Ishikawa (cell line): ENCODE results near the gene ATP2C2.

ENCODE experiments used
- CEBPB ChIP-seq: IDR thresholded peaks from 2 replicates; pipeline ENCODE4 v1.6.1; 2012
- EP300 ChIP-seq: IDR thresholded peaks from 2 replicates; pipeline ENCODE4 v1.6.1; 2012; ENCODE audit warnings: borderline replicate concordance
- RAD21 ChIP-seq: IDR thresholded peaks from 2 replicates; pipeline ENCODE4 v1.6.1; 2012; ENCODE audit warnings: low read depth
- TAF1 ChIP-seq: IDR thresholded peaks from 2 replicates; pipeline ENCODE4 v1.6.1; 2012; ENCODE audit warnings: low read depth, mild to moderate bottlenecking
- TCF12 ChIP-seq: IDR thresholded peaks from 2 replicates; pipeline ENCODE4 v1.6.1; 2012; ENCODE audit warnings: low read depth
- ZBTB7A ChIP-seq: IDR thresholded peaks from 2 replicates; pipeline ENCODE4 v1.6.1; 2012; ENCODE audit warnings: low read depth

- TF ChIP-seq TAF1 = no peak
- TF ChIP-seq RAD21 = no peak
- no peak for TF ChIP-seq CEBPB
- no peak for TF ChIP-seq ZBTB7A
- TF ChIP-seq EP300 = no peak
- TF ChIP-seq TCF12 = no peak
Measured at GRCh38 chr16:84502075-84502474, 133.7 kb downstream of the ATP2C2 start.
